Measurements from ENCODE around the gene SCG3.
A peak's percentile ranks its signal among the peaks of the same experiment; 100 is the strongest.

The SCG3 gene

GRCh38 chr15:51680321-51680720 is 982 bp upstream of the SCG3 start:
- no peak for DNase-seq

GRCh38 chr15:51687565-51687964 is 6.3 kb downstream of the SCG3 start:
- DNase-seq = no peak

GRCh38 chr15:51688863-51689262 is 7.6 kb downstream of the SCG3 start:
- no peak for DNase-seq

GRCh38 chr15:51692154-51692553 is 10.9 kb downstream of the SCG3 start:
- DNase-seq = no peak

GRCh38 chr15:51696566-51696965 is 15.3 kb downstream of the SCG3 start:
- no peak for DNase-seq

- DNase-seq = no peak
Observed at GRCh38 chr15:51697163-51697562, 15.9 kb downstream of the SCG3 start.

- no peak for DNase-seq
Observed at GRCh38 chr15:51699373-51699772, 18.1 kb downstream of the SCG3 start.

- no peak for DNase-seq
Observed at GRCh38 chr15:51702710-51703109, 21.4 kb downstream of the SCG3 start.

- DNase-seq = no peak
Observed at GRCh38 chr15:51706291-51706690, 25.0 kb downstream of the SCG3 start.

GRCh38 chr15:51706926-51707608 is 25.8 kb downstream of the SCG3 start:
- DNase-seq = no peak

- peak in 1 of 2 experiments; percentile 11 for DNase-seq
Observed at GRCh38 chr15:51708013-51708412, 26.7 kb downstream of the SCG3 start.

- DNase-seq = no peak
Observed at GRCh38 chr15:51709031-51709430, 27.7 kb downstream of the SCG3 start.

GRCh38 chr15:51714162-51714561 is 32.9 kb downstream of the SCG3 start:
- no peak for DNase-seq

GRCh38 chr15:51714911-51715310 is 33.6 kb downstream of the SCG3 start:
- no peak for DNase-seq

GRCh38 chr15:51718219-51718618 is 36.9 kb downstream of the SCG3 start:
- DNase-seq = no peak

GRCh38 chr15:51718746-51719145 is 37.4 kb downstream of the SCG3 start:
- DNase-seq = peak in 1 of 2 experiments; percentile 12

- no peak for DNase-seq
Observed at GRCh38 chr15:51720201-51720995, 39.1 kb downstream of the SCG3 start.

GRCh38 chr15:51721199-51721960 is 40.1 kb downstream of the SCG3 start:
- no peak for DNase-seq

GRCh38 chr15:51724199-51724598 is 42.9 kb downstream of the SCG3 start:
- DNase-seq = no peak

GRCh38 chr15:51724673-51725072 is 43.4 kb downstream of the SCG3 start:
- DNase-seq = no peak

GRCh38 chr15:51726302-51727073 is 45.2 kb downstream of the SCG3 start:
- DNase-seq = peak; percentile 76 to 88

- no peak for DNase-seq
Observed at GRCh38 chr15:51727141-51727897, 46.0 kb downstream of the SCG3 start.

All from NCI-H526 (cell line).